ACC112 (cell line): ENCODE results near the gene WDR18.

ENCODE experiments used
- H2AFZ ChIP-seq: fragments of 200-600 bp; sonication (generic); one replicate; pipeline ENCODE4 v1.6.0; 2017; ENCODE audit warnings: antibody characterized with exemption, low read length; ENCODE audit not compliant: unreplicated experiment
- H3K27ac ChIP-seq: fragments of 200-600 bp; sonication (generic); 2 replicates; pipeline ENCODE4 v1.5.1; 2014; ENCODE audit warnings: low read depth, mild to moderate bottlenecking, antibody characterized with exemption, low read length, moderate library complexity
- H3K27me3 ChIP-seq: fragments of 200-600 bp; sonication (generic); 2 replicates; pipeline ENCODE4 v1.6.1; 2014; ENCODE audit warnings: mild to moderate bottlenecking, antibody characterized with exemption, low read length, moderate library complexity, mixed read lengths; ENCODE audit not compliant: insufficient read depth
- H3K36me3 ChIP-seq: fragments of 200-600 bp; sonication (generic); 2 replicates; pipeline ENCODE4 v1.6.1; 2016; ENCODE audit warnings: mild to moderate bottlenecking, antibody characterized with exemption, low read length, moderate library complexity, mixed read lengths; ENCODE audit not compliant: insufficient read depth
- H3K4me1 ChIP-seq: fragments of 200-600 bp; sonication (generic); one replicate; pipeline ENCODE4 v1.6.1; 2016; ENCODE audit warnings: low read length, mixed read lengths; ENCODE audit not compliant: insufficient read depth, unreplicated experiment, control insufficient read depth
- H3K4me3 ChIP-seq: fragments of 200-600 bp; sonication (generic); 2 replicates; pipeline ENCODE4 v1.5.1; 2014; ENCODE audit warnings: mild to moderate bottlenecking, low read depth, low read length
- H3K79me2 ChIP-seq: fragments of 200-600 bp; sonication (generic); one replicate; pipeline ENCODE4 v1.6.0; 2016; ENCODE audit warnings: low read length; ENCODE audit not compliant: control insufficient read depth, unreplicated experiment, insufficient read depth

The WDR18 gene

GRCh38 chr19:942133-942645 is 42.0 kb upstream of the WDR18 start:
- H3K4me1 ChIP-seq, result no peaks in the 10 kb centered on the region

DNA sequence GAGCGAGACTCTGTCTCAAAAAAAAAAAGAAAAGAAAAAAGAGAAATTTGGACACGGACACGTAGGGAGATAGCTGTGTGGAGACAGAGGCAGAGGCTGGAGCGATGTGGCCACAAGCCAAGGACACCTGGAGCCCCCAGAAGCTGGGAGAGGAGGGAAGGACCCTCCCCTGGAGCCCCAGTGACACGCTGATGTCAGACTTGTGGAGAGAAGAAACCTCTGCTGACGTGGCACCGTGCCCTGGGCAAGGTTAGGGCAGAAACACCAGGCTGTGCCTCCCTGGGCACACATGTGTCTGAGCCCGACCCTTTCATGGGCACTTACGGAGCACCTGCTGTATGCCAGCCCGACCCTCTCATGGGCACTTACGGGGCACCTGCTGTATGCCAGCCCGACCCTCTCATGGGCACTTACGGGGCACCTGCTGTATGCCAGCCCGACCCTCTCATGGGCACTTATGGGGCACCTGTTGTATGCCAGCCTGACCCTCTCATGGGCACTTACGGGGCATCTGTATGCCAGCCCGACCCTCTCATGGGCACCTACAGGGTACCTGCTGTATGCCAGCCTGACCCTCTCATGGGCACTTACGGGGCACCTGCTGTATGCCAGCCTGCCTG is 40.5 kb upstream of the WDR18 start:
- H2AFZ ChIP-seq, result no peak overlapping the region
- no peak overlapping the region for H3K4me3 ChIP-seq
- no peaks in the 10 kb centered on the region for H3K36me3 ChIP-seq
- H3K27me3 ChIP-seq, result no peaks in the 10 kb centered on the region
- no peaks in the 10 kb centered on the region for H3K4me1 ChIP-seq
- H3K79me2 ChIP-seq, result peaks cover 2% of the 10 kb centered on the region
- no peak overlapping the region for H3K27ac ChIP-seq

More at GRCh38 chr19:942133-942645, 42.0 kb upstream of the WDR18 start:
- H3K4me3 ChIP-seq, result no peak overlapping the region
- H3K27me3 ChIP-seq, result no peaks in the 10 kb centered on the region
- H2AFZ ChIP-seq, result no peak overlapping the region
- no peaks in the 10 kb centered on the region for H3K36me3 ChIP-seq
- no peak overlapping the region for H3K27ac ChIP-seq
- H3K79me2 ChIP-seq, result peaks cover 4% of the 10 kb centered on the region

DNA sequence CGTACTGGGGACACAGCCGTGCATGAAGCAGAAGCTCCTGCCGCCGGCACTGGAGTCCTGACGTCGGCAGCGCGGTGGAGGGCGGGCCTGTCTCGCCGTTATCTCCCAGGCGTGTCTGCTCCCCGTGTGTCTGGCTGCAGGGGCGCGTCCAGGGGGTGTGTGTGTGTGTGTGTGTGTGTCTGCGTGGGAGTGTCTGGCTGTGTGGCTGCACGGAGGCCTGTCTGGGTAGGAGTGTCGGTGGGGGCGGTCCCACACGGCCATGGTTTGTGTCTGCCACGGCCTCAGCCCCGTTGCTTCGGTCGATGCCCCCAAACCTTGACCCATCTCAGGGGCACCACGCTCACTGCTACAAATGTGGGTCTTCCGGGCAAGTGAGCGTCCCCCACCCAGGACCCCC is 40.0 kb upstream of the WDR18 start:
- no peak overlapping the region for H2AFZ ChIP-seq
- H3K4me1 ChIP-seq, result no peaks in the 10 kb centered on the region
- H3K79me2 ChIP-seq, result peaks cover 2% of the 10 kb centered on the region
- H3K36me3 ChIP-seq, result no peaks in the 10 kb centered on the region
- no peaks in the 10 kb centered on the region for H3K27me3 ChIP-seq
- H3K27ac ChIP-seq, result no peak overlapping the region
- no peak overlapping the region for H3K4me3 ChIP-seq

DNA sequence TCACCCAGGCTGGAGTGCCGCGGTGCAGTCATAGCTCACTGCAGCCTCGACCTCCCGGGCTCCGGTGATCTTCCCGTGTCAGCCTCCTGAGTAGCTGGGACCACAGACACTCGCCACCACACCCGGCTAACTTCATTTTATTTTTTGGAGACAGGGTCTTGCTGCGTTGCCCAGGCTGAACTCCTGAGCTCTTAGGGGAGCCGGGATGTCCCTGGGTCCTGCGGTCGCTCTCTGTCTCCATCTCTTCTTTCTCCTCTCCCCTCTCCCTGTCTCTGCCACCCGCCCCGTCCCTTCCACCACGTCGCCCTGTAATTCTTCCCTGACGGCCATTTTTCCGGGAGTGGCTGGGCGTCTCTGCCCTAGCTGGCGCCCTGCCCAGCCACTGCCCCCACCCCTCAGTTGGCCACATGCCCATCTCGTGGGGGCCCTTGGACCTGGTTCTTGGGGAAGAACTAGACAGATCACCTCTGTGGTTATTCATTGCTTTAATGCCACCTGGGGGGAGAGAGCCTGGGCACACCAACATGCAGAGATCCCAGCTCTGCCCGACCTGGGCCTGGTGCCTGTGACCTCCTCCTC is 39.4 kb upstream of the WDR18 start:
- Histone ChIP-seq H3K36me3 (no peaks in the 10 kb centered on the region), H3K79me2 (peaks cover 2% of the 10 kb centered on the region)

DNA sequence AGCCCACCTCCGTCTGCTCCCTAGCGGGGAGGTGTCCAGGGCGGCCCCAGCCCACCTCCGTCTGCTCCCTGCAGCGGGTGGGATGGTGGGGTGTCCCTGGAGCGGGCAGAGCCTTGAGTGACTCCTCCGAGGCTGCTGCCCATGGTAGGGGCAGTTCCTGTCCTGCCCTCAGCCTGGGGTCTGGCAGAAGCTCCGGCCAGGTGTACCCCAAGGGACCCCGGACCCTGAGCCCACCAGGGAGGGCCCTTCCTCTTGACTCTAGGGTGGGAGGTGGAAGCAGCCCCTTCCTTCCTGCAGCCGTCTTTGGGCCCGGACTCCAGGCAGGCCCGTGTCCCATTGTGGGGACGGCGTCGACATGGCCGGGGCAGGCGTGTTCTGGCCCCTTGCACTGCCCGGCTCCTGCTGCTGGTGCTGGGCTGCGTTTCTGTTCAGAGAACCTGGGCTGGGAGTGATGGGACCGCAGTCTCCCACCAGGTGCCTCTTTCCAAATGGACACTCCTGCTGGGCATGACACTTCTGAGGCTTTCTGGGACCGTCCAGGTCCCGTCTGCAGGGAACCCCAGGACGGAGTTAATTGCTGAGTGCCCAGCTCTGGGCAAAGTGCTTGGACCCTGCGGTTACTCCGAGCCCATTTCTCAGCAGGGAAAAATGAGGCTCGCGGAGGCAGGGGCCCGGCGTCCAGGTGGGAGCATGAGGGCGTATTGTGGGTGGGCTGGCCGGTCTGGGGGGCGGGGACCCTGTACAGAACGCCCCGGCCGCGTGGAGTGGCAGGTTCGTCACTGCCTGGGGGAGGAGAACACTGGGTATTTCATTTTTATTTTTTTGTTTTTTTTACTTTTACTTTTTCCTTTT is 38.5 kb upstream of the WDR18 start:
- H3K27me3 ChIP-seq, result no peaks in the 10 kb centered on the region
- H3K27ac ChIP-seq, result no peak overlapping the region
- no peaks in the 10 kb centered on the region for H3K79me2 ChIP-seq
- no peaks in the 10 kb centered on the region for H3K36me3 ChIP-seq
- no peaks in the 10 kb centered on the region for H3K4me1 ChIP-seq
- H3K4me3 ChIP-seq, result no peak overlapping the region
- no peak overlapping the region for H2AFZ ChIP-seq

More for the DNA sequence above, 39.4 kb upstream of the WDR18 start:
- no peak overlapping the region for H3K27ac ChIP-seq
- H3K4me1 ChIP-seq, result no peaks in the 10 kb centered on the region
- no peaks in the 10 kb centered on the region for H3K27me3 ChIP-seq
- no peak overlapping the region for H2AFZ ChIP-seq
- H3K4me3 ChIP-seq, result no peak overlapping the region

DNA sequence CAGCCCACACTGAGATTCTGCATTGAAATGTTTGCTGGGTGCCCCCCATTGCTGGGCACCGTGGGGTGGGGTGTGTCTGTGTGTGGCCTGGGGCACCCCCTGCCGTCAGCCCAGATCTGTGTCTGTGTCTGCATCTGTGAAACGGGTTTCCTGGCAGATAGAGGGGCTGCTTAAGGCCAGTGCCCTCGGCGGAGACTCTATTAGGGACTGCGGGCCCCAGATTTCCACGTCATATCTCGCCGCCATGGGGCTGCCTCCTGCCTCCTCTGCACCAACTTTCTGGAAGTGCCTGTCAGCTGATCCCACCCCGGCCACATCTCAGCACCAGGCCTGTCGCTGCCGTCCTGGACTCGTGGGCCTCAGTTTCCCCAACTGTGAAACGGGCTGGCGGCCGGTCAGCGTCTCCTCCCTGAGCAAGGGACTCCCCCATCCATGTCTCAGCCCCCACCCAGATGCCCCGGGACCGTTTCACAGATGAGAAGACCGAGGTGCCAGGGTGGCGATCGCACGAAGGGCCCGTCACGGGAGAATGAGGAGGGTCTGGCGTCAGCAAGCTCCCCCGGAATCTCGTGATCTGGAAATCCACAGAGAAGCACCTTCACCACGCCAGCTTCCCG is 36.9 kb upstream of the WDR18 start:
- Histone ChIP-seq H3K4me1 (no peaks in the 10 kb centered on the region), H3K4me3 (no peak overlapping the region)

DNA sequence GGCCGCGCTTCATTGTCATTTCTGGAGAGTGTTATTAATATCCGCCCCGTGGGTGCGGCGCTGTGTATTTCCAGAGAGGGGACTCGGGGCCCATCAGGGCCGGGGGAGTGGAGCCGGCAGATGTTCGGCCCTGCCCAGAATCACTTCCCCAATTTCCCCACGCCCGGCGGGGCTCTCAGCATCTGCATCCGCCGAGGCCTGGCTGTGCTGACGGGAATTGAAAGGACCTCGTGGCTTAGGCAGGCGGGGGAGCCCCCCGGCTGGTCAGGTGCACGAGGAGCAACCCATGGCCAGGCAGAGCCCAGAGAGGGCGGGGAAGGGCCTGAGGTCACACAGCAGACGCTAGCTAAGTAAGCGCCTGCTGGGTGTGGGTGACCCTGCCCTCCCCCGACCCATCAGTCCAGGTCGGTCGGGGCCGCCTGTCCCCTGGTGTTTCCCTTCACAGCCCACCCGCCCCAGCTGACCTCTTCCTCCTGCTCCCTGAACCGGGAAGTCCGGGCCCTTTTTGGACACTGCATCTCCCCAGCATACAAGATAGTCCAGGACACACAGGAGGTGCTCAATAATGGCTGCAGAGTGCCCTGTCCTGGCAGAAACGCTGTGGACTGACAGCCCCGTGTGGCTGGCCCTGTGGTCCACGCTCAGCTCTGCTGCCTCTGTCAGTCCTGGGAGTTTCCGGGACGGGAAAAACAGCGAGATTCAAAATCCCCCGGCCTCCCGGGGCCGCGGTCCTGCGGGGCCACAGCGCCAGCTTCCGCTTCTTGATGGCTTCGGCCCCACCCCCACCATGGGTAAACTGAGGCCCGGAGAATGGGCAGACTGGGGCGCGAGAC is 36.2 kb upstream of the WDR18 start:
- Histone ChIP-seq H3K4me3 (no peak overlapping the region), H3K27me3 (no peaks in the 10 kb centered on the region), H3K79me2 (no peaks in the 10 kb centered on the region), H3K36me3 (no peaks in the 10 kb centered on the region), H2AFZ (no peak overlapping the region), H3K27ac (no peak overlapping the region), H3K4me1 (peaks cover 5% of the 10 kb centered on the region)

More for the DNA sequence above, 36.9 kb upstream of the WDR18 start:
- no peaks in the 10 kb centered on the region for H3K79me2 ChIP-seq
- no peak overlapping the region for H3K27ac ChIP-seq
- no peak overlapping the region for H2AFZ ChIP-seq
- H3K27me3 ChIP-seq, result no peaks in the 10 kb centered on the region
- no peaks in the 10 kb centered on the region for H3K36me3 ChIP-seq

DNA sequence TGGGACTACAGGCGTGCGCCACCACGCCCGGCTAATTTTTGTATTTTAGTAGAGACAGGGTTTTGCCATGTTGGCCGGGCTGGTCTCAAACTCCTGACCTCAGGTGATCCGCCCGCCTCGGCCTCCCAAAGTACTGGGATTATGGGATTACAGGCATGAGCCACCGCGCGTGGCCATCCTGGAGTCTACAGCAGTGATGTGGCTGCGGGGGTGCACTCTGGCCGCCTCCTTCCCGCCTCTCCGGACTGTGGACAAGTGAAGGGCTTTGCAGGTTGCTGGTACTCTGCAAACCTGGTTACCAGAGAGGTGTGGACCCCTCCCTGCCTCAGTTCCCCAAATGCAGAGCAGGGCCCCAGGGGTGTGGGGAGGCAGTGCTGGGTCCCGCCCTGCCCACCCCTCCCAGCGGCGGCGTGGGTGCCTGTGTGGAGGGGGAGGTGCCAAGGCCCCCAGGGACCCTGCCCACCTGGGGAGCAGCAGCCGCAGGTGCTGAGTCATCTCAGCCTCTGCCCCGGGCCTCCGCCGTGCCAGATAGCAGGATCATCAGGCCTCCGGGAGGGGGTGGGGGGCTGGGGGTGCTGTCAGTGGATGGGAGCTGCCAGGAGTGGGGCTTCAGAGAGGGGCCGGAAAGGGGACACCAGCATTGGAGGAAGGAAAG is 35.2 kb upstream of the WDR18 start:
- peaks cover 6% of the 10 kb centered on the region for H3K4me1 ChIP-seq
- no peaks in the 10 kb centered on the region for H3K36me3 ChIP-seq
- H3K27ac ChIP-seq, result no peak overlapping the region
- H3K79me2 ChIP-seq, result no peaks in the 10 kb centered on the region
- H2AFZ ChIP-seq, result no peak overlapping the region
- no peaks in the 10 kb centered on the region for H3K27me3 ChIP-seq
- H3K4me3 ChIP-seq, result no peak overlapping the region

GRCh38 chr19:950352-951066 is 33.6 kb upstream of the WDR18 start:
- Histone ChIP-seq H2AFZ (no peak overlapping the region), H3K4me1 (peaks cover 6% of the 10 kb centered on the region), H3K4me3 (no peak overlapping the region), H3K27ac (no peak overlapping the region), H3K79me2 (no peaks in the 10 kb centered on the region), H3K36me3 (no peaks in the 10 kb centered on the region), H3K27me3 (no peaks in the 10 kb centered on the region)
